IMR-90 (cell line): ENCODE results near the gene TAS2R1. TPM values are rescaled to one million over a fixed set of nuclear protein-coding genes. Genes with fewer than 3 reads are reported as not detected.

Experiments used
- ATAC-seq: fragments of 200-7000 bp; cut with Tn5 transposase; 2 replicates; pipeline ENCODE4 v1.9.1; 2020; ENCODE audit warnings: low read depth, mild to moderate bottlenecking, moderate library complexity
- BruUV-seq: library from RNA; stranded (reverse); fragments of 400-500 nt; replicated peaks from 2 replicates; lab custom pipeline; 2021; lab: Mats Ljungman, UMichigan
- CTCF ChIA-PET: fragments of 300-600 bp; formaldehyde crosslinking; extraction: SDS; loops from one replicate; lab custom pipeline; 2021; ENCODE audit warnings: antibody characterized with exemption; lab: Yijun Ruan, JAX
- POLR2A ChIA-PET: fragments of 300-600 bp; sonication (Branson Sonifier 250); formaldehyde crosslinking; loops from one replicate; lab custom pipeline; 2022; ENCODE audit warnings: antibody characterized with exemption; ENCODE audit not compliant: unreplicated experiment; lab: Charles Lee
- DNase-seq: peaks from one replicate; pipeline ENCODE4 v3.0.0; 2013
- H2AFZ ChIP-seq: replicated peaks from 2 replicates; pipeline ENCODE3; 2013; ENCODE audit warnings: low read length, mild to moderate bottlenecking; ENCODE audit not compliant: poor library complexity
- H2AK5ac ChIP-seq: 2 replicates; pipeline ENCODE4 v1.6.1; 2013; ENCODE audit warnings: low read depth, low read length, inconsistent platforms
- H2AK9ac ChIP-seq: replicated peaks from 2 replicates; pipeline ENCODE3; 2013; ENCODE audit warnings: mild to moderate bottlenecking, low read depth, low read length, moderate library complexity; ENCODE audit not compliant: poor library complexity
- H2BK120ac ChIP-seq: 2 replicates; pipeline ENCODE4 v1.6.1; 2013; ENCODE audit warnings: low read depth, low read length, inconsistent platforms
- H2BK15ac ChIP-seq: 3 replicates; pipeline ENCODE4 v1.6.1; 2013; ENCODE audit warnings: low read depth, low read length, inconsistent platforms
- H2BK20ac ChIP-seq: 2 replicates; pipeline ENCODE4 v1.6.1; 2013; ENCODE audit warnings: low read depth, mild to moderate bottlenecking, inconsistent platforms, low read length, moderate library complexity
- H2BK5ac ChIP-seq: 2 replicates; pipeline ENCODE4 v1.6.1; 2013; ENCODE audit warnings: mild to moderate bottlenecking, low read depth, low read length, inconsistent platforms; ENCODE audit not compliant: poor library complexity, severe bottlenecking
- H3K14ac ChIP-seq: replicated peaks from 2 replicates; pipeline ENCODE4 v1.6.1; 2013; ENCODE audit warnings: low read depth, low read length, inconsistent platforms
- H3K18ac ChIP-seq: 2 replicates; pipeline ENCODE4 v1.6.1; 2013; ENCODE audit warnings: low read depth, low read length, control low read depth
- H3K23ac ChIP-seq: 2 replicates; pipeline ENCODE4 v1.6.1; 2013; ENCODE audit warnings: low read depth, low read length, inconsistent platforms
- H3K27ac ChIP-seq: 2 replicates; pipeline ENCODE4 v1.5.1; 2013; ENCODE audit warnings: mild to moderate bottlenecking, control low read depth, low read length; ENCODE audit not compliant: insufficient read depth
- H3K27me3 ChIP-seq: 2 replicates; pipeline ENCODE4 v1.6.1; 2013; ENCODE audit warnings: low read length; ENCODE audit not compliant: control insufficient read depth, insufficient read depth
- H3K36me3 ChIP-seq: 2 replicates; pipeline ENCODE4 v1.6.1; 2013; ENCODE audit warnings: low read length, mixed read lengths; ENCODE audit not compliant: control insufficient read depth, insufficient read depth
- H3K4ac ChIP-seq: 2 replicates; pipeline ENCODE4 v1.6.1; 2013; ENCODE audit warnings: low read depth, low read length, inconsistent platforms
- H3K4me1 ChIP-seq: 2 replicates; pipeline ENCODE4 v1.6.1; 2013; ENCODE audit warnings: low read length, mixed read lengths; ENCODE audit not compliant: control insufficient read depth, insufficient read depth
- H3K4me2 ChIP-seq: 2 replicates; pipeline ENCODE4 v1.6.1; 2013; ENCODE audit warnings: low read depth, mild to moderate bottlenecking, control low read depth, low read length, moderate library complexity
- H3K4me3 ChIP-seq: 2 replicates; pipeline ENCODE4 v1.5.1; 2013; ENCODE audit warnings: low read depth, mild to moderate bottlenecking, control low read depth, low read length, moderate library complexity; ENCODE audit not compliant: insufficient read depth
- H3K56ac ChIP-seq: 2 replicates; pipeline ENCODE4 v1.6.1; 2013; ENCODE audit warnings: low read length, inconsistent platforms; ENCODE audit not compliant: insufficient read depth; ENCODE audit errors: extremely low read depth
- H3K79me1 ChIP-seq, 2 experiments: 2 replicates each; pipeline ENCODE4 v1.6.1; 2013; ENCODE audit warnings: low read length in 2 of 2, inconsistent platforms in 1 of 2, low read depth in 1 of 2
- H3K9ac ChIP-seq: 2 replicates; pipeline ENCODE4 v1.6.1; 2013; ENCODE audit warnings: low read depth, low read length, control low read depth
- H3K9me1 ChIP-seq: 2 replicates; pipeline ENCODE4 v1.6.1; 2013; ENCODE audit warnings: low read length, inconsistent platforms; ENCODE audit not compliant: insufficient read depth
- H3K9me3 ChIP-seq: 2 replicates; pipeline ENCODE4 v1.6.1; 2013; ENCODE audit warnings: low read length; ENCODE audit not compliant: control insufficient read depth, insufficient read depth
- H4K20me1 ChIP-seq: 2 replicates; pipeline ENCODE4 v1.6.1; 2013; ENCODE audit warnings: low read length, inconsistent platforms; ENCODE audit not compliant: insufficient read depth
- H4K5ac ChIP-seq: 2 replicates; pipeline ENCODE4 v1.6.1; 2013; ENCODE audit warnings: mild to moderate bottlenecking, low read depth, low read length, control low read depth
- H4K8ac ChIP-seq, 2 experiments: 2 replicates each; pipeline ENCODE4 v1.6.1; 2013; ENCODE audit warnings: low read depth in 2 of 2, low read length in 2 of 2, control low read depth in 1 of 2, inconsistent platforms in 1 of 2
- H4K91ac ChIP-seq: 2 replicates; pipeline ENCODE4 v1.6.1; 2013; ENCODE audit warnings: low read depth, low read length, inconsistent platforms; ENCODE audit not compliant: insufficient read depth
- BHLHE40 ChIP-seq: fragments of 150-350 bp; IDR thresholded peaks from 2 replicates; pipeline ENCODE4 v1.6.1; 2016; ENCODE audit warnings: mild to moderate bottlenecking, low read depth, low read length
- CHD1 ChIP-seq: IDR thresholded peaks from 2 replicates; pipeline ENCODE4 v1.6.1; 2012; ENCODE audit warnings: low read depth, low read length, improper control_type of control experiment
- WGBS, 2 experiments: methylation state at CpG; one replicate each; pipeline versions ENCODE4 v1.1.5 to v1.1.7; 2013; ENCODE audit warnings: missing lambda C conversion rate in 2 of 2; ENCODE audit not compliant: insufficient read length in 1 of 2; ENCODE audit errors: extremely low coverage in 2 of 2; 5-methylcytosine and 5-hydroxymethylcytosine counted together
- dilution Hi-C: fragments of 300-500 bp; cut with HindIII; formaldehyde crosslinking; loops from one replicate; pipeline ENCODE4 v1.14.3; 2018; ENCODE audit warnings: low sequenced_read_pairs; ENCODE audit not compliant: unreplicated experiment
- in situ Hi-C: fragments of 300-500 bp; cut with MboI; formaldehyde crosslinking; loops from 3 replicates; pipeline ENCODE4 v1.14.3; 2019; ENCODE audit warnings: low sequenced_read_pairs, inconsistent platforms, mixed read lengths
- intact Hi-C: fragments of 100-400 bp; cut with micrococcal nuclease; formaldehyde crosslinking; loops from 2 replicates; pipeline ENCODE4 v1.10.0; 2022
- polyA plus RNA-seq, 3 experiments: library from polyadenylated mRNA; depleted of rRNA; stranded (reverse); fragments of >200 nt; gene quantifications; 2 replicates each; pipeline ENCODE4 v1.2.3, GENCODE V29; 2012; ENCODE audit warnings: low replicate concordance in 1 of 3
- total RNA-seq: library from RNA; depleted of rRNA; stranded (reverse); fragments of >200 nt; gene quantifications from 2 replicates; pipeline ENCODE4 v1.2.3, GENCODE V29; 2012

TAS2R1 gene
- total and polyA plus RNA-seq, 2 of the 4 experiments (the other 2 are of a cell fraction) = not detected

- H2AFZ ChIP-seq = no peak overlapping the region
- no peaks in the 10 kb centered on the region for H3K4me1 ChIP-seq
- no peak overlapping the region for H2AK9ac ChIP-seq
- WGBS, 2 experiments = 100% methylated on average over 1 of the region's 3 CpGs; no CpG with 5 or more reads in 1 of the 2 experiments
- ChIA-PET POLR2A (no interaction called here), CTCF (no interaction called here)
- H4K20me1 ChIP-seq = no peaks in the 10 kb centered on the region
- no peak overlapping the region for H3K14ac ChIP-seq
- H3K4me3 ChIP-seq = no peak overlapping the region
- no peak overlapping the region for H3K18ac ChIP-seq
- H2AK5ac ChIP-seq = no peak overlapping the region
- BruUV-seq = no TSS peak
- H3K27me3 ChIP-seq = no peaks in the 10 kb centered on the region
- dilution Hi-C loops = no loop called here
- H3K4me2 ChIP-seq = no peak overlapping the region
- no peak for TF ChIP-seq CHD1
- TF ChIP-seq BHLHE40 = no peak
- no peak overlapping the region for H2BK120ac ChIP-seq
- H3K4ac ChIP-seq = no peak overlapping the region
- H3K36me3 ChIP-seq = no peaks in the 10 kb centered on the region
- H3K27ac ChIP-seq = no peak overlapping the region
- H2BK15ac ChIP-seq = no peak overlapping the region
- H2BK5ac ChIP-seq = no peak overlapping the region
- no peak overlapping the region for H4K5ac ChIP-seq
- peaks cover 2% of the 10 kb centered on the region; the same call in 1 of the 2 replicates for H3K9me3 ChIP-seq
- no peak overlapping the region for H3K9ac ChIP-seq
- no peaks in the 10 kb centered on the region; the same call in 1 of the 2 replicates for H3K9me1 ChIP-seq
- H3K56ac ChIP-seq = no peak overlapping the region
- no peak overlapping the region for H2BK20ac ChIP-seq
- H4K8ac ChIP-seq = no peak overlapping the region
- intact Hi-C loops = no loop called here
- no peak overlapping the region for H3K23ac ChIP-seq
- no peaks in the 10 kb centered on the region for H3K79me1 ChIP-seq
- in situ Hi-C loops = no loop called here
- ATAC-seq (no peak), DNase-seq (no peak)
- no peak overlapping the region for H4K91ac ChIP-seq
Observed at GRCh38 chr5:9613360-9613759, 16.8 kb downstream of the TAS2R1 start.
